Hypothalamus (tissue), 51 donors: Measurements from ENCODE around the gene CEBPE.
"Not testable (repeated sequence)": the region's sequence is repeated elsewhere in the genome, so short reads cannot be mapped to it uniquely, and the experiment has no call there.

Experiments used
- DNase-seq, 51 donors: peaks; one replicate each; lab custom pipeline; 2025; lab: John Stamatoyannopoulos, UW

Gene CEBPE

DNA sequence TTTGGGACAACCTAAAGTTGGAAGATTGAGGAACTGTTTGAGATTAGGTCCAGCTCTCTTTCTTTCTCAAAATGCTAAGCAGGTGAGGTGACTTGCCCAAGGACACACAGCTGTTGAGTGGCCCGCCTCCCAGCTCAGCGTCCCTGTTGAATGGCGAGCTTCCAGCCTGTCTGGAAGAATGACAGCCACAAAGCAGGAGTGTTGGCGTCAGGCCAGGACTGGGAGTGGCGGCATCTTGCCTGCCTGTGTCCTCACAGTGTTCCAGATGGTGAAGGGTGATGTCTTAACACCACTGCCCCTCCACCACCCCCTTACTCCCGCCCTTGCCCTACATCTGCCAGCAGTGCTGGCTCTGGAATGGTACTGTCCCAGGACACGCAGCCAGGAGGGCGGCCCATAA lies 4.4 kb upstream of the CEBPE start:
- peak in 1 of 51 donors; percentile 29 for DNase-seq

GRCh38 chr14:23122086-23122485 lies 3.0 kb upstream of the CEBPE start:
- no peak for DNase-seq

DNA sequence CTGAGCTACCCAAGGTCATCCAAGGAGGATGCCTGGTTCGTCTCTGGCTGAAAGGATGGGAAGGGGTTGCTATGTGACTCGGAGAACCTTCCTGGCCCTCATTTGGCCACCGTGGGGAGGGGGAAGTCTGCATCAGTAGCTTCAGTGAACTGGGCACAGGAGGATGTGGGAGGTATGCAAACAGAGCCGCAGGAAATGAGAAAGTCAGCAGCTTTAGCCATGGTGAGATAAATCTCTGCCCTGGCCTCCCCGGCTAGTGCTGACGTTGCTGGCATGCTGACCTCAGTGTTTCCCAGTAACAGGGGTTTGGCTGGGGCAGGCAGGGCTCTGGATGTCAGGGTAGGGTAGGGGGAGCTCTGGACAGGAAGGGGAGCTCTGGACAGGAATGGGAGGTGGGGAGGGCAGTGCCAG lies 2.3 kb upstream of the CEBPE start:
- peak in 3 of 51 donors; percentile 37 to 46 (median 45) for DNase-seq

GRCh38 chr14:23120541-23121251 lies 1.6 kb upstream of the CEBPE start:
- DNase-seq, result peak; percentile 9 to 91 (median 77)

DNA sequence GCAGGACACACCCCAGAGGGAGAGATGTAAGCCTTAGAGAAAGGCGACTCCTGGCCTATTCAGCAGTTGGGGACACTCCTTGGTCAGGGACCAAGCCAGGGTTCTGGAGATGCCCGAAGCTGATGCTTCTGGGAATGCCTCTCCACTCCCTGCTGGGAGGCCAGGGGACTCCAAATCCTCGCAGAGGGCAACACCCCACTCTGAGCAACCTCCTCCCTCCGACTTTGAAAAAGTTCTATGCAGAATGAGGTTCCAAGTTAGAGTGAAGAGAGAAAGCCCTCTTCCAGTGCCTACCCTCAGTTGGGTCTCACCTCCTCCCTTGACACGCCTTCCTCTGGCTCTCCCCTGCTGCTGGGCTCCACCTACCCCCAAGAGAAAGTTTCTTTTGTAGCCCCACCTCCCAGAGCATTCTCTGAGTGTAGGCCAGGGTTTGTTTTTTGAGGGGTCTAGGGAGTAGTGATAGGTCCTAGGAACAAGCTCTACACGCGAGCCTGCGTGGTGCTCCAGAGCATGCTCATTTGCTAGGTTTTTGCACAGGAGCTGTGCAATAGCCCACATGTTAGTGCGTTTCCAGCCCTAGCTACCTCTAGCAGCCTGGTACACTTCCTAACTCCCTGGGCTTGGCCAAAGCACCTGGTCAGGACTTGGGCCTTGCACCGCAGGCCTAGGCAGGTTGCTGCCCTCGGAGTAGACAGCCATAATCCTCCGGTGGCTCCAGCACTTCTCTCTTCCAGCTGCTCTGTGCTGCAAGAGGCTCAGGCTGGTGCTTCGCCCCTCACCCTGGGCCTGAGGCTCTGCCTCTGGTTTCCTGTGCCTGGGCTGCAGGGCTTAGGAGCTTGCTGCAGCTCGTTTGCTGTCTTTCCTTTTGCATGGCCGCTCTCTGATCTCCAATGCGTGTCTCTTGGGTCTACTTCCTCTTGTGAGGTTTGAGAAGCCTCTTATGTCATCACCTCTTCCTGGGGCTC lies 590 bp upstream of the CEBPE start:
- DNase-seq, result no peak

DNA sequence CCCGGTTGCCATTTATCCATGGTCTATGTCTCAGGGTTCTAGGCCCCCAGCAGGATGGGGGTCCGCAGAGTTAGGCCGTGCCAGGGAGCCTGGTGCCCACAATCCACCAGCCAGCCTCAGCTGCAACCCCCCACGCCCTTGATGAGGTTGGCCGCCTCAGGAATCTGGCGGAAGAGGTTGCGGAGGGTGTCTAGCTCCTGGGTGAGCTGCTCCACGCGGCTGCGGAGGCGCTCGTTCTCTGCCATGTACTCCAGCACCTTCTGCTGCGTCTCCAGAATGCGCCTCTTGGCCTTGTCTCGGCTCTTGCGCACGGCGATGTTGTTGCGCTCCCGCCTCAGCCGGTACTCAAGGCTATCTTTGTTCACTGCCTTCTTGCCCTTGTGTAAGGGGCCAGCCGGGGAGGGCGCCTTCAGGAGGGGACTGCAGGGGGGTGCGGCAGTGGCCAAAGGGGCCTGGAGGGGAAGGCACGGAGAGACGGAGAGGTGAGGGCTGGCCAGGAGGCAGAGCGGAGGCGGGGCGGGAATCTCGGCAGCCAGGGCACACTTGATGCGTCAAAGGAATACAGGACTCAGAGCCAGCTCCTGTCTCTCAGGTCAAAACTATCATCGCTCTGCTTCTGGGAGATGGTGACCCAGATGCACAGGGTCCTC lies 1.6 kb downstream of the CEBPE start:
- no peak for DNase-seq

DNA sequence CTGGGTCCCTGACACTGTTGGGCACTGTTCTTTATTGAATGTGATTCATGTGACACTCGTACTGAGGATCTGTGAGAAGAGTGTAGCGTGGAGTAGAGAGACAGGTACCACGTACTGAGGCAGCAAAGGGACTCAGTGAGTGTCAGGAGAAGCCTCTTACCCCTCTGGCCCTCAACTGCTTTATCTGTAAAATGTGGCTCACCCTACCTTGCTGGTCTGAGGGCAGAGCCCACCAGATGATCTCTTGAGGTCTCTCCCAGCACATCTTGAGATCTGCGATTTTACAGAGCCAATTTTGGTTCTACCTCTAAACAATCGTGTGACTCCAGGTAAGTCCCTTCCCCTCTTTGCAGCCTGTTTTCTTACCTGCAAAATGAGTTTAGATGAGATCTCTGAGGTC lies 3.1 kb downstream of the CEBPE start:
- DNase-seq, result no peak

DNA sequence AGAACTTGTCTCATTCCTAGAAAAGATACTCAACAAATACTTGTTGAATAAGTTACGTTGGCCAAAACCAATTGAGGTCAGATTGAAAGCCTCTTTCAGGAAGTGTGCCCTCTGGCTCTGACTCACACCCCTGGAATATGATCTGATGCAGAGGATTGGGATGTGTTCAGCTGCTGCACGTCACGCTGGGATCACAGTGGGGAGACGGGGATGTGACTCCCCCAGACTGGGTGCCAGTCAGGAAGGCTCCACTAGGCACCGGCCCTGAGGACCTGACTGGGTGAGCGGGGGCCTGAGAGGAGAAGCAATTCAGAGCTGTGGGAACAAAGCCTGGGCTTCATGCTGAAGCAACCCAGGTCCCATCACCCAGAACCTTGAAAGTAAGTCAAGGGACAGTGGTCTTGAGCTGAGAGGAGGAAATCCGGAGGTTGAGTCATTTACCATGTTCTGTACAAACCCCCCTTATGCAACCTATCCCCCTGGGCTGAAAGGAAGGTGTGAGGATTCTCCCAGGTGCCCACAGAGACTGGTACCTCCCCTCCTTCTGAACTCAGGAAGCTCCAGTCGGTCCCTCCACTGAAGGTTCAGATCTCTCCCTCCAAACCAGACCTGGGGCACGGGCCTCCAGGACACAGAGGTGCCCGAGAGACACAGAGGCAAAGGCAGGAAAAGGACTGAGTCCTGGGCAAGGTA lies 3.9 kb downstream of the CEBPE start:
- DNase-seq, result no peak

DNA sequence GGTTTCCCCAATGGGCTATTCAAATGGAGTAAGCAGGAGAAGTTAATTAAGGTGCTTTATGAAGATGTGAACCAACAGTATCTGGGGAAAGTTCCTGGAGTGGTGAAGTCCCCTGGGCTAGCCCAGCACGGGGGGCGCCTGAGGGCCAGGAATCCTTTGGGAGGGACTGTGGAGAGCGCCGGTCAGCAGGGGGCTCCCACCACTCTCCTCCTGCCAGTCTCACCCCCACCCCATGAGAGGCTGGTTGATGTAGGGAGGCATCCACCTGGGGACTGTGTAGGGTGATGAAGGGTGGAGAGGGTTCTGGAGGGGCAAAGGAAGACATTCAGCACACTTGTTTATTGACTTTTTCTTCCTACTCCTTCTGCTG lies 4.4 kb downstream of the CEBPE start:
- no peak for DNase-seq

DNA sequence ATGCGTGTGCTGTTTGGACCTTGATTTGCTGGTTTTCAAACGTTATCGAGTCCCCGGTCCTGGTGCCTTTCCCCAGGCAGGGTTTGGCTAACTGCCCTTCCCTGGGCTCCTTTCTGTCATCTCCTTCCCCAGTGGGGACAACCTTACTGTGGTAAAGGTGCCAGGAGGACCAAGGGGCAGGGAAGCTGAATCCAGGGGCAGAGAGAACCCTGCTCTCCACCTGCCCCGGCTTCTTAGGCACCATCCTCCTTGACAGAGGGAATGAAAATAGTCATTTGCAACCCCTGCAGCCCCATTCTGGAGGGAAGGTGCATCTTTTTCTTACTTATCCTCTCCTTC lies 5.0 kb downstream of the CEBPE start:
- no peak for DNase-seq

- no peak for DNase-seq
Observed at GRCh38 chr14:23113431-23114119, 5.5 kb downstream of the CEBPE start.

- no peak for DNase-seq
Observed at GRCh38 chr14:23112359-23113178, 6.5 kb downstream of the CEBPE start.

GRCh38 chr14:23110579-23111365 lies 8.3 kb downstream of the CEBPE start:
- DNase-seq, result no peak

- no peak for DNase-seq
Observed at GRCh38 chr14:23109769-23110168, 9.3 kb downstream of the CEBPE start.

GRCh38 chr14:23108169-23108568 lies 10.9 kb downstream of the CEBPE start:
- not testable (repeated sequence) for DNase-seq

GRCh38 chr14:23107620-23108019 lies 11.4 kb downstream of the CEBPE start:
- not testable (repeated sequence) for DNase-seq

GRCh38 chr14:23106747-23107045 lies 12.4 kb downstream of the CEBPE start:
- no peak for DNase-seq

GRCh38 chr14:23105348-23105824 lies 13.7 kb downstream of the CEBPE start:
- no peak for DNase-seq
